Neural cell (in vitro differentiated cells): ENCODE results near the gene RBSN. TPM values are rescaled to one million over a fixed set of nuclear protein-coding genes. Genes with fewer than 3 reads are reported as not detected.

ENCODE experiments used
- H2AFZ ChIP-seq: fragments of 200-600, 300-800 bp; sonication (generic), shearing (Covaris generic); 2 replicates; pipeline ENCODE4 v1.6.0; 2014; ENCODE audit warnings: low read depth, mild to moderate bottlenecking, antibody characterized with exemption, low read length, moderate library complexity
- H3F3A ChIP-seq: fragments of 200-600 bp; shearing (Covaris generic); 2 replicates; pipeline ENCODE4 v1.6.1; 2016; ENCODE audit warnings: mild to moderate bottlenecking, moderate library complexity, mixed read lengths, antibody characterized with exemption, low read length; ENCODE audit not compliant: insufficient read depth, poor library complexity, severe bottlenecking
- H3K27ac ChIP-seq: fragments of 200-600, 300-800 bp; sonication (generic), shearing (Covaris generic); 2 replicates; pipeline ENCODE4 v1.5.1; 2014; ENCODE audit warnings: mild to moderate bottlenecking, low read length, moderate library complexity
- H3K27me3 ChIP-seq: fragments of 300-800, 200-600 bp; sonication (generic), shearing (Covaris generic); 2 replicates; pipeline ENCODE4 v1.6.0; 2014; ENCODE audit warnings: mild to moderate bottlenecking, low read depth, low read length, moderate library complexity; ENCODE audit not compliant: insufficient read depth
- H3K36me3 ChIP-seq: fragments of 300-800, 200-600 bp; sonication (generic), shearing (Covaris generic); 2 replicates; pipeline ENCODE4 v1.5.1; 2014; ENCODE audit warnings: mild to moderate bottlenecking, antibody characterized with exemption, low read length, moderate library complexity; ENCODE audit not compliant: insufficient read depth
- H3K4me2 ChIP-seq: fragments of 300-800, 200-600 bp; sonication (generic), shearing (Covaris generic); 2 replicates; pipeline ENCODE4 v1.6.0; 2014; ENCODE audit warnings: mild to moderate bottlenecking, low read length
- H3K4me3 ChIP-seq: fragments of 300-800, 200-600 bp; sonication (generic), shearing (Covaris generic); 2 replicates; pipeline ENCODE4 v1.5.1; 2014; ENCODE audit warnings: mild to moderate bottlenecking, low read length, moderate library complexity
- H3K79me2 ChIP-seq: fragments of 200-600 bp; shearing (Covaris generic); replicated peaks from 2 replicates; pipeline ENCODE4 v1.6.0; 2014; ENCODE audit warnings: mild to moderate bottlenecking, low read length, moderate library complexity; ENCODE audit not compliant: insufficient read depth
- H3K9ac ChIP-seq: fragments of 300-800, 200-600 bp; sonication (generic), shearing (Covaris generic); 2 replicates; pipeline ENCODE4 v1.6.1; 2016; ENCODE audit warnings: mild to moderate bottlenecking, low read length, mixed read lengths
- H3K9me2 ChIP-seq: fragments of 200-600 bp; shearing (Covaris generic); 2 replicates; pipeline ENCODE4 v1.6.1; 2016; ENCODE audit warnings: mild to moderate bottlenecking, low read length, mixed read lengths; ENCODE audit not compliant: insufficient read depth
- H3K9me3 ChIP-seq: fragments of 200-600, 300-800 bp; sonication (generic), shearing (Covaris generic); 2 replicates; pipeline ENCODE4 v1.6.1; 2016; ENCODE audit warnings: mild to moderate bottlenecking, mixed run types, low read length, moderate library complexity, mixed read lengths
- H4K20me1 ChIP-seq: fragments of 200-600 bp; shearing (Covaris generic); 2 replicates; pipeline ENCODE4 v1.6.1; 2016; ENCODE audit warnings: mild to moderate bottlenecking, mixed run types; ENCODE audit not compliant: insufficient read depth
- EP300 ChIP-seq: fragments of 450-650 bp; conservative IDR thresholded peaks from 2 replicates; pipeline ENCODE4 v1.6.1; 2014; ENCODE audit warnings: antibody characterized with exemption, mild to moderate bottlenecking, moderate library complexity; ENCODE audit not compliant: poor library complexity, severe bottlenecking
- EZH2 ChIP-seq: fragments of 200-600, 300-800 bp; shearing (Covaris generic), sonication (generic); IDR thresholded peaks from 2 replicates; pipeline ENCODE4 v1.6.1; 2014; ENCODE audit warnings: antibody characterized with exemption, low read length, borderline replicate concordance, mild to moderate bottlenecking; ENCODE audit not compliant: insufficient read depth, poor library complexity, severe bottlenecking
- MXI1 ChIP-seq: fragments of 450-650 bp; conservative IDR thresholded peaks from 2 replicates; pipeline ENCODE4 v1.6.1; 2014; ENCODE audit warnings: antibody characterized with exemption, mild to moderate bottlenecking; ENCODE audit not compliant: poor library complexity, severe bottlenecking
- POLR2AphosphoS5 ChIP-seq: IDR thresholded peaks from 2 replicates; pipeline ENCODE4 v1.6.1; 2012
- RAD21 ChIP-seq: fragments of 450-650 bp; conservative IDR thresholded peaks from 2 replicates; pipeline ENCODE4 v1.6.1; 2014; ENCODE audit warnings: antibody characterized with exemption, mild to moderate bottlenecking, moderate library complexity
- SMC3 ChIP-seq: fragments of 450-650 bp; conservative IDR thresholded peaks from 2 replicates; pipeline ENCODE4 v1.6.1; 2014; ENCODE audit warnings: antibody characterized with exemption, mild to moderate bottlenecking, moderate library complexity; ENCODE audit not compliant: poor library complexity
- TAF1 ChIP-seq: IDR thresholded peaks from 2 replicates; pipeline ENCODE4 v1.6.1; 2012; ENCODE audit warnings: low read depth
- polyA plus RNA-seq: library from polyadenylated mRNA; depleted of rRNA; stranded (reverse); fragments of >200 nt; gene quantifications from 2 replicates; pipeline ENCODE4 v1.2.3, GENCODE V29; 2014
- TF ChIP-seq, protein P1 (sequence below): IDR thresholded peaks from 2 replicates; pipeline ENCODE4 v1.6.1; 2012; ENCODE audit warnings: borderline replicate concordance
- TF ChIP-seq, protein P2 (sequence below): fragments of 450-650 bp; IDR thresholded peaks from 2 replicates; pipeline ENCODE4 v1.5.1; 2014; ENCODE audit warnings: antibody characterized with exemption, mild to moderate bottlenecking, moderate library complexity; ENCODE audit not compliant: poor library complexity, severe bottlenecking

The RBSN gene
- polyA plus RNA-seq, 1 donor from 2014 or later: 27.6 TPM

DNA sequence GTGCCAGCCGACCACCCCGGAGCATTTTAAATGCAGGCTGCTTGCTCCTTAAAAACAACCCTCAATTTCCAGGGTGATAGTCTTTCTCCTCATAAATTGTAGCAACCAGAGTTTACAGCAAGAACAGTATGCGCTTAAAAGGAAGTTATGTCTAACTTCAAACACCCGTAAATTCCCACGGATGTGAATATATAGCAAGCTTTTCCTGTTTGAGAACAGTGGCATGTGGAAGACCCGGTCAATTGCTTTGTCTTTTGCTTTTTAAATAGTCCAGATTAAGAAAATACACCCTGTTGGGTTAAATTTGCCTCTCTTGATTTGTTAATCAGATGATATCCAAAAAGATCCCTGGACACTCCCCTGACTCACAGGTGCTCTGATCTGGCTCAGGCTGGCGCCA, 54.6 kb downstream of the RBSN start:
- no peaks in the 10 kb centered on the region for H3K79me2 ChIP-seq
- H3K4me3 ChIP-seq: no peak overlapping the region
- no peaks in the 10 kb centered on the region for H4K20me1 ChIP-seq
- H3F3A ChIP-seq: no peaks in the 10 kb centered on the region
- H3K9ac ChIP-seq: no peak overlapping the region
- no peak overlapping the region for H2AFZ ChIP-seq
- TF ChIP-seq MXI1 (no peak), TAF1 (no peak), SMC3 (no peak), EP300 (no peak), EZH2 (no peak), POLR2AphosphoS5 (no peak), RAD21 (no peak)
- TF ChIP-seq, protein P1, sequence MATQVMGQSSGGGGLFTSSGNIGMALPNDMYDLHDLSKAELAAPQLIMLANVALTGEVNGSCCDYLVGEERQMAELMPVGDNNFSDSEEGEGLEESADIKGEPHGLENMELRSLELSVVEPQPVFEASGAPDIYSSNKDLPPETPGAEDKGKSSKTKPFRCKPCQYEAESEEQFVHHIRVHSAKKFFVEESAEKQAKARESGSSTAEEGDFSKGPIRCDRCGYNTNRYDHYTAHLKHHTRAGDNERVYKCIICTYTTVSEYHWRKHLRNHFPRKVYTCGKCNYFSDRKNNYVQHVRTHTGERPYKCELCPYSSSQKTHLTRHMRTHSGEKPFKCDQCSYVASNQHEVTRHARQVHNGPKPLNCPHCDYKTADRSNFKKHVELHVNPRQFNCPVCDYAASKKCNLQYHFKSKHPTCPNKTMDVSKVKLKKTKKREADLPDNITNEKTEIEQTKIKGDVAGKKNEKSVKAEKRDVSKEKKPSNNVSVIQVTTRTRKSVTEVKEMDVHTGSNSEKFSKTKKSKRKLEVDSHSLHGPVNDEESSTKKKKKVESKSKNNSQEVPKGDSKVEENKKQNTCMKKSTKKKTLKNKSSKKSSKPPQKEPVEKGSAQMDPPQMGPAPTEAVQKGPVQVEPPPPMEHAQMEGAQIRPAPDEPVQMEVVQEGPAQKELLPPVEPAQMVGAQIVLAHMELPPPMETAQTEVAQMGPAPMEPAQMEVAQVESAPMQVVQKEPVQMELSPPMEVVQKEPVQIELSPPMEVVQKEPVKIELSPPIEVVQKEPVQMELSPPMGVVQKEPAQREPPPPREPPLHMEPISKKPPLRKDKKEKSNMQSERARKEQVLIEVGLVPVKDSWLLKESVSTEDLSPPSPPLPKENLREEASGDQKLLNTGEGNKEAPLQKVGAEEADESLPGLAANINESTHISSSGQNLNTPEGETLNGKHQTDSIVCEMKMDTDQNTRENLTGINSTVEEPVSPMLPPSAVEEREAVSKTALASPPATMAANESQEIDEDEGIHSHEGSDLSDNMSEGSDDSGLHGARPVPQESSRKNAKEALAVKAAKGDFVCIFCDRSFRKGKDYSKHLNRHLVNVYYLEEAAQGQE: no peak
- TF ChIP-seq, protein P2, sequence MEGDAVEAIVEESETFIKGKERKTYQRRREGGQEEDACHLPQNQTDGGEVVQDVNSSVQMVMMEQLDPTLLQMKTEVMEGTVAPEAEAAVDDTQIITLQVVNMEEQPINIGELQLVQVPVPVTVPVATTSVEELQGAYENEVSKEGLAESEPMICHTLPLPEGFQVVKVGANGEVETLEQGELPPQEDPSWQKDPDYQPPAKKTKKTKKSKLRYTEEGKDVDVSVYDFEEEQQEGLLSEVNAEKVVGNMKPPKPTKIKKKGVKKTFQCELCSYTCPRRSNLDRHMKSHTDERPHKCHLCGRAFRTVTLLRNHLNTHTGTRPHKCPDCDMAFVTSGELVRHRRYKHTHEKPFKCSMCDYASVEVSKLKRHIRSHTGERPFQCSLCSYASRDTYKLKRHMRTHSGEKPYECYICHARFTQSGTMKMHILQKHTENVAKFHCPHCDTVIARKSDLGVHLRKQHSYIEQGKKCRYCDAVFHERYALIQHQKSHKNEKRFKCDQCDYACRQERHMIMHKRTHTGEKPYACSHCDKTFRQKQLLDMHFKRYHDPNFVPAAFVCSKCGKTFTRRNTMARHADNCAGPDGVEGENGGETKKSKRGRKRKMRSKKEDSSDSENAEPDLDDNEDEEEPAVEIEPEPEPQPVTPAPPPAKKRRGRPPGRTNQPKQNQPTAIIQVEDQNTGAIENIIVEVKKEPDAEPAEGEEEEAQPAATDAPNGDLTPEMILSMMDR: no peak
- H3K9me2 ChIP-seq: no peaks in the 10 kb centered on the region
- H3K27me3 ChIP-seq: no peaks in the 10 kb centered on the region
- H3K27ac ChIP-seq: no peak overlapping the region
- no peaks in the 10 kb centered on the region for H3K9me3 ChIP-seq
- no peak overlapping the region for H3K4me2 ChIP-seq
- H3K36me3 ChIP-seq: no peaks in the 10 kb centered on the region

DNA sequence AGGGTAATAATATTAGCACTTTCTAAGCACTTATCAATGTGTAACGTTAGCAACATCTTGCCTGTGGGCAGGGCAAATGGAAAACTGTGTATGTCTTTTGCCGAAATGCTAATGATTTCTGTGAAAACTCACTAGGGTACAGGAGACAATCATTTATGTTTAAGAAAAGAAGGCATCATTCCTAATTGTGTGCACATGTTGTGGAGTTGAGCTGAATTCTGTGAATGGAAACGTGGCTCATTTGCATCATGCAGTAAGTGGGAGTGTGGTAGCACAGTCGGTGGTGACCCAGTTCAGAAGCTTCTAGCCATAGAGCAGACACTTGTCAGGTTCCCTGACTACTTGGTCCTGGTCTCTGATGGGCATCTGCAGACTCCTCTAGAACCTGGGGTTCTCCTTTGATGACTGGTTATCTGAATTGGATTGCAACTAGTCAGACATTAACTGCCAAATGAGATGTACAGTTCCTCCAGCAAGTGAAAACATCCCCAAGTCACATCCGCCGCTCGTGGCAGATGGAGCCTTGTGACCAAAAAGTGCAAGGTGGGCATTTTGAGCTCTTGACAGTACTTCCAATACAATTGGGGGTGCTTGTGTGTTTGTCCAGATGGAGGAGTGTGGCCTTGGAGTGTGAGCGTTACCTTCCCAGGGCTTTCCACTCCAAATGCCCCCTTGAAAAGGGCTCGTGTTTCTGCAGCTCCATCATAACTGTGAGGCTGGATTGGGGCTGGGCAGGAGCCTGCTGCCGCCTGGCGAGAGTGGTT, 55.4 kb downstream of the RBSN start:
- H3K9me3 ChIP-seq: no peaks in the 10 kb centered on the region
- H3F3A ChIP-seq: no peaks in the 10 kb centered on the region
- H3K9me2 ChIP-seq: no peaks in the 10 kb centered on the region
- no peak for TF ChIP-seq EP300
- TF ChIP-seq SMC3: no peak
- TF ChIP-seq TAF1: no peak
- H3K36me3 ChIP-seq: no peaks in the 10 kb centered on the region
- no peak overlapping the region for H3K27ac ChIP-seq
- no peak overlapping the region for H3K4me3 ChIP-seq
- H3K79me2 ChIP-seq: no peaks in the 10 kb centered on the region
- H4K20me1 ChIP-seq: no peaks in the 10 kb centered on the region
- no peak overlapping the region for H3K4me2 ChIP-seq
- no peak overlapping the region for H3K9ac ChIP-seq
- H3K27me3 ChIP-seq: no peaks in the 10 kb centered on the region
- H2AFZ ChIP-seq: no peak overlapping the region
